SJCRH30 (cell line): ENCODE measurements around the gene F10. TPM values are rescaled to one million over a fixed set of nuclear protein-coding genes. Genes with fewer than 3 reads are reported as not detected.
"Not testable (repeated sequence)": the region's sequence is repeated elsewhere in the genome, so short reads cannot be mapped to it uniquely, and the experiment has no call there.

Experiments used
- DNase-seq, 2 experiments: peaks; one replicate each; pipeline ENCODE4 v3.0.0-alpha.2; 2015 to 2020
- H3K27ac ChIP-seq: fragments of 250-450 bp; sonication (Bioruptor Pico); 2 replicates; pipeline ENCODE4 v1.5.1; 2020; ENCODE audit warnings: mild to moderate bottlenecking, moderate library complexity
- H3K27me3 ChIP-seq: fragments of 250-450 bp; sonication (Bioruptor Pico); 2 replicates; pipeline ENCODE4 v1.5.1; 2020; ENCODE audit warnings: mild to moderate bottlenecking, moderate library complexity
- H3K36me3 ChIP-seq: fragments of 250-450 bp; sonication (Bioruptor Pico); 2 replicates; pipeline ENCODE4 v1.5.1; 2020; ENCODE audit warnings: mild to moderate bottlenecking, moderate library complexity
- H3K4me1 ChIP-seq: fragments of 250-450 bp; sonication (Bioruptor Pico); 2 replicates; pipeline ENCODE4 v1.5.1; 2020; ENCODE audit warnings: mild to moderate bottlenecking, moderate library complexity
- H3K4me3 ChIP-seq: fragments of 250-450 bp; sonication (Bioruptor Pico); 2 replicates; pipeline ENCODE4 v1.5.1; 2020; ENCODE audit warnings: mild to moderate bottlenecking, moderate library complexity
- H3K9me3 ChIP-seq: fragments of 250-450 bp; sonication (Bioruptor Pico); replicated peaks from 2 replicates; pipeline ENCODE4 v1.5.1; 2020; ENCODE audit warnings: mild to moderate bottlenecking, moderate library complexity
- total RNA-seq: library from RNA; depleted of rRNA; stranded (reverse); fragments of >200 nt; shearing (Covaris generic); gene quantifications from 2 replicates; pipeline ENCODE4 v1.2.3, GENCODE V29; 2014; rRNA removed

The F10 gene
- total RNA-seq = 0.16 and 0.56 TPM in 2 replicates

DNA sequence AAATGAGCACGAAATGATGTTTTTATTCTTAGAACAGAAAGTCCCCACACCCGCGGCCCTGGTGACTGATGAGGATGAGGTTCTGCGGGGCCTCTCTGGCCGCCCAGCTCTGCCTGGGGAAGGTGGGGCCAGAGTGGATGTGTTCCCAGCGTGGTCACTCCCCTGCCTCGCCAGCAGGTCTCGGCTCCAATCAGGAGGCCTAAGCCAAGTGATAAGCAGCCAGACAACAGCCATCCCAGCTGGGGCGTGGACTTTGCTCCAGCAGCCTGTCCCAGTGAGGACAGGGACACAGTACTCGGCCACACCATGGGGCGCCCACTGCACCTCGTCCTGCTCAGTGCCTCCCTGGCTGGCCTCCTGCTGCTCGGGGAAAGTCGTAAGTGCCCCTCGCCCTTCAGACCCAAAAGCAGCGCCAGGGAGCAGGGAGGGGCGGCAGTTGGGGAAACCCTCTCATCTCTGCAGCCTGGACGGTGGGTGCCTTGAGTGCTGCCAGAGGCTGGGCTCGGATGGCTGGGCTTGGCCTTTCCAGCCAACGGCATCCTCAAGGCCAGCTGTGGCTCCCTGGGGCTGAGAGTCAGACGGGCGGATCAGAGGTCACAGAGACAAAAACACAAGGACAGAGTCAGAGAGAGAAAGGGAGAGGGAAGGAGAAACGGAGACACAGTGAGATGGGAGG is at the start of gene F10:
TSS of gene F10 (plus strand) at position 250 of the 676 bp plus-strand sequence. CDS start at position 307, 57 bp downstream.
- Histone ChIP-seq H3K4me3 (peak within 1 kb of the TSS; percentile 7), H3K4me1 (no peaks in the 10 kb centered on the region), H3K27me3 (no peaks in the 10 kb centered on the region), H3K36me3 (no peaks in the 10 kb centered on the region), H3K9me3 (no peaks in the 10 kb centered on the region), H3K27ac (no peak within 1 kb of the TSS)
- peak; percentile 47 to 57 for DNase-seq

DNA sequence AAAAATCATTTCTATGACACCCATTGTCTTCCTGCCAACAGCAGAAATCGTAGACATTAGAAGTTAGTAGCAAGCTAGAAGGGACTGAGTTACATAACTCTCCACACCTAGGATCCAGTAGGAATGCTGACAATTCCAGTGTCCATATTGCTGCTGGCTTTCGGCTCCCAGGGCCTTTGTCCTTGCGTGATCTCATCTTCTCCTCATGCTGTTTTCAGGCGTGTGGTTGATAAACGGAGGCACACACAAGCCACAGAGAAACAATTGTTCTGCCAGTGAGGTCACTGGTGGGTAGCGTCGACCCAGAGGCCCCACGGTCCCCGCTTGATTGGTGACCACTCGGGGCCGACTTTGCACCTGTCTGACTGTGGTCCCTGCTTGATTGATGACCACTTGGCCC is 48.7 kb upstream of the F10 start:
- H3K27ac ChIP-seq = no peak overlapping the region
- H3K36me3 ChIP-seq = no peaks in the 10 kb centered on the region

DNA sequence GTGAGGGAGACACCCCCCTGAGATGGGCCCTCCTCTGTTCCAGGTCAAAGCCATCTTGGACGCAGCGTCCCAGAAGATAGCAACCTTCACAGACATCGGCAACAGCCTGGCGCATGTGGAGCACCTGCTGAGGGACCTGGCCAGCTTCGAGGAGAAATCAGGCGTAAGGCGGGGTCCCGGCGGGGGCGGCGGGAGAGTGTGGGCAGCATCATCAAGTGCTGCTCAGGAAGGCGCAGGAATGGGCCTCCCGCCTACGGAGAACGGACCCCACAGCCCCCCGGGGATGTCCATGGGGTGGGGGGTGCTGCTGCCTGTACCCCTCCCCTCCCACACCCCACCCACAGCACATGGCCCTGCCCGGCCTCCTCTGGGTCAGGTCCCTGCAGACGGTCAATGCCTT is 48.2 kb upstream of the F10 start:
- Histone ChIP-seq H3K27me3 (no peaks in the 10 kb centered on the region), H3K36me3 (no peaks in the 10 kb centered on the region), H3K27ac (no peak overlapping the region), H3K4me3 (no peak overlapping the region), H3K9me3 (no peaks in the 10 kb centered on the region), H3K4me1 (no peaks in the 10 kb centered on the region)
- no peak for DNase-seq

More for the DNA sequence above, 48.7 kb upstream of the F10 start:
- DNase-seq = no peak
- H3K4me1 ChIP-seq = no peaks in the 10 kb centered on the region
- no peaks in the 10 kb centered on the region for H3K27me3 ChIP-seq
- no peaks in the 10 kb centered on the region for H3K9me3 ChIP-seq
- no peak overlapping the region for H3K4me3 ChIP-seq

- Histone ChIP-seq H3K36me3 (no peaks in the 10 kb centered on the region), H3K4me1 (no peaks in the 10 kb centered on the region), H3K4me3 (no peak overlapping the region), H3K27me3 (no peaks in the 10 kb centered on the region), H3K27ac (no peak overlapping the region), H3K9me3 (no peaks in the 10 kb centered on the region)
- DNase-seq = no peak
Observed at GRCh38 chr13:113074876-113075275, 47.7 kb upstream of the F10 start.

- H3K27me3 ChIP-seq = no peaks in the 10 kb centered on the region
- no peaks in the 10 kb centered on the region for H3K9me3 ChIP-seq
- no peaks in the 10 kb centered on the region for H3K36me3 ChIP-seq
- H3K4me3 ChIP-seq = no peak overlapping the region
- no peaks in the 10 kb centered on the region for H3K4me1 ChIP-seq
- no peak for DNase-seq
- no peak overlapping the region for H3K27ac ChIP-seq
Observed at GRCh38 chr13:113075711-113076110, 46.9 kb upstream of the F10 start.

DNA sequence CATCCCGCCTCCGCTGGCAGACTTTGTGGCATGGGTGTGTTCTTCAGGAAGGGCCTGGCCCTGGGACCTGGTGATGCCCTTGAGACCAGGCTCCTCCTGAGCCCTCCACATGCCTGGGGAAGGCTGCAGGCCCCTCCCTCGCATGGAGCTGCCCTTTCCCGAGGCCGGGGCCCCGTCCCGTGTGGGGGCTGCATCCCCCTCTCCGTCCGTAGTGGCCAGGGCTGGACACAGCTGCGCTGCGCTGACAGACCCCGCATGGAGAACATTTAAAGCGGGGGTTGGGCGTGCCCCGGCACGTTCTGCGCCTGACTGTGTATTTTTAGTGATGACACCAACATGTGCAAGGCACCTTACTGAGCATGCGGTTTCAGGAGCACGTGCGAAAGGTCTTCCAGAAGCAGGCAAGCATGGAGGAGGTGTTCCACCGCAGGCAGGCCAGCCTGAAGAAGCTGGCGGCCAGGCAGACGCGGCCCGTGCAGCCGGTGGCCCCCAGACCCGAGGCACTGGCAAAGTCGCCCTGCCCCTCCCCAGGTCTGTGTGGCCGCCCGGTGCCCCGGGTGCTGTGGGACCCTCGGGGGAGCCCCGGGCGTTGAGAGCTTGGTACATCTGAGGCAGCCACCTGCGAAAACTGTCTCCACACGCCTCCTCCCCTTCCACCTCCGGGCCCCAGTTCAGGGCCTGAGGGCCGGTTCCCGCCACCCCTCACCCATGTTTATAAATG is 45.8 kb upstream of the F10 start:
- H3K9me3 ChIP-seq = no peaks in the 10 kb centered on the region
- no peaks in the 10 kb centered on the region for H3K4me1 ChIP-seq
- H3K27ac ChIP-seq = no peak overlapping the region
- H3K4me3 ChIP-seq = no peak overlapping the region
- no peaks in the 10 kb centered on the region for H3K36me3 ChIP-seq
- no peaks in the 10 kb centered on the region for H3K27me3 ChIP-seq
- no peak for DNase-seq

DNA sequence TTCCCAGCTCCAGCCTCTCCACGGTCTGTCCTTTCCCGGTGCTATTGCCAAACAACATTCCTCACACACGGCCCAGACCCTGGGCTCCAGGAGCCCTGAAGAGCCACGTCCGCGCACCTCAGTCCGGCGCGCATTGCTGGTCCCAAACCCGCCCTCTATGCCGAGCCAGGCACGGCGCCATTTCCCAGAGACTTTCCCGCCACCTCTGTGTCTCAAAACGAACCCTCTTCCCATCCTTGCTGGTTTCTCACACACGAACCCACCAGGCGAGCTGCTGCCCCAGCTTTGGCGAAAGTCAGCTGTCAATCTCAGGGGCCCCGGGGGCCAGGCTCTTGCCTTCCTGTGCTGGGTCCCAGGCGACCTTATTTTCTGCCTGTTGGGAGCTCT is 45.0 kb upstream of the F10 start:
- H3K27me3 ChIP-seq = no peaks in the 10 kb centered on the region
- no peak overlapping the region for H3K4me3 ChIP-seq
- no peaks in the 10 kb centered on the region for H3K36me3 ChIP-seq
- no peaks in the 10 kb centered on the region for H3K4me1 ChIP-seq
- H3K27ac ChIP-seq = no peak overlapping the region
- DNase-seq = no peak
- no peaks in the 10 kb centered on the region for H3K9me3 ChIP-seq

DNA sequence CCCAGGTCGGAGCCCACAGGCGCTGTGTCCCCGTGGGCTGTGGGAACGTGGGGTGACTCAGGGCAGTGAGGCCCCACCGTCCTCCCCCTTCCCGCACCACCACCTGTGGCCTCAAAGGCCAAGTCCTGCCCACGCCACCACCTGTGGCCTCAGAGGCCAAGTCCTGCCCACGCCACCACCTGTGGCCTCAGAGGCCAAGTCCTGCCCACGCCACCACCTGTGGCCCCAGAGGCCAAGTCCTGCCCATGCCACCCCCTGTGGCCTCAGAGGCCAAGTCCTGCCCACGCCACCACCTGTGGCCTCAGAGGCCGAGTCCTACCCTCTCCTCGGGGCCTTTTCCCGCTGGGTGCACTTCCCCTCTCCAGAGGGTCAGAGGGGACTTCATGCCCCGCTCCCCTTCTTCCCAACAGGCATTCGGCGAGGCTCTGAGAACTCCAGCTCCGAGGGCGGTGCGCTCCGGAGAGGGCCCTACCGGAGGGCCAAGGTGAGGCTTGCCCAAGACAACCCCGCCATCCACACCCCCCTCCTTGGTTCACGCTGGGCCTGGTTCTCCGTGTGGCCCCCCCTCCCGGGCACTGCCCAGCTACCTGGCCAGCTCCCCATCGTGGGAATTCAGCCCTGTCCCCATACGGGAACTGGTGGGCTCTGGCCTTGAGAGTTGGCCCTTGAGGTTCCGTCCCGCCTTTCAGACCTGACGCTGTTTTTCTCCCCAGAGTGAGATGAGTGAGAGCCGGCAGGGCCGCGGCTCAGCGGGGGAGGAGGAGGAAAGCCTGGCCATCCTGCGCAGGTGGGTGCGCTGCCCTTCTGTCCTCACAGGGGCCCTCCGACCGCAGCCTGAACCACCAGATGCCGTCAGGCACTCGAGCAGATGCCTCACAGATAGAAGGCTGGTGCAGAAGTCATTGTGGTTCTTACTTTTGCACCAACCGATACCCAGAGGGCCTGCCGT is 44.4 kb upstream of the F10 start:
- Histone ChIP-seq H3K9me3 (no peaks in the 10 kb centered on the region), H3K4me1 (no peaks in the 10 kb centered on the region), H3K4me3 (no peak overlapping the region), H3K36me3 (no peaks in the 10 kb centered on the region), H3K27ac (no peak overlapping the region), H3K27me3 (no peaks in the 10 kb centered on the region)
- no peak for DNase-seq

GRCh38 chr13:113078902-113079780 is 43.5 kb upstream of the F10 start:
- Histone ChIP-seq H3K9me3 (no peaks in the 10 kb centered on the region), H3K4me1 (no peaks in the 10 kb centered on the region), H3K27me3 (no peaks in the 10 kb centered on the region), H3K4me3 (no peak overlapping the region), H3K27ac (no peak overlapping the region), H3K36me3 (no peaks in the 10 kb centered on the region)
- no peak for DNase-seq

DNA sequence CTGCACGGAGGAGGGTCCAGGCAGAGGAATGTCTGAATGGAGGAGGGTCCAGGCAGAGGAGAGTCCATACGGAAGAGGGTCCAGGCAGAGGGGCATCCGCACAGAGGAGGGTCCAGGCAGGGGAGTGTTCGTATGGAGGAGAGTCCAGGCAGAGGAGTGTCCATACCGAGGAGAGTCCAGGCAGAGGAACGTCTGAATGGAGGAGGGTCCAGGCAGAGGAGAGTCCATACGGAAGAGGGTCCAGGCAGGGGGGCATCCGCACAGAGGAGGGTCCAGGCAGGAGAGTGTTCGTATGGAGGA is 42.9 kb upstream of the F10 start:
- not testable (repeated sequence) for DNase-seq, H3K4me3 ChIP-seq, H3K9me3 ChIP-seq, H3K27ac ChIP-seq, H3K4me1 ChIP-seq, H3K36me3 ChIP-seq, H3K27me3 ChIP-seq

DNA sequence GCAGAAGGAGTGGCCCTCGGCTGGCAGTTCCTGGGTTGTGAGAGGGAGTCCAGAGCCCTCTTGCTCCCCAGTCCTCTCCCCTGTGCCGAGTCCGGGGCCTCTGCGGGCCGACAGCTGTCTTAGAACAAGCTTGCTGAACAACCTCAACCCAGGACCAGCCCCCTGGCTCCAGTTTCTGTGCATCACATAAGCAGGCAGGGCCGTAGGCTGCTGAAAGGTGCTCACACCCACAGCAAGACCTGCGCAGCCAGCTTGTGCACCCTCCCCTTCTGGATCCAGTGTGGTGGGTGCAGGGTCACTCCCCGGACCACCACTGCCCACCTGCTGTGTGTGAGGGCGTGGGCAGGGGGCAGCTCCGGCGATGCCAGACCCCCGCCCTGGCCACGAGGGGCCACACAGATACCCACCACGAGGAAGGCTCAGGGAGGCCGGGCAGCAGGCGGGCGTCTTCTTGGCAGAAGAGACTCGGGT is 42.2 kb upstream of the F10 start:
- Histone ChIP-seq H3K9me3 (no peaks in the 10 kb centered on the region), H3K4me3 (no peak overlapping the region), H3K36me3 (no peaks in the 10 kb centered on the region), H3K27ac (no peak overlapping the region), H3K27me3 (no peaks in the 10 kb centered on the region), H3K4me1 (no peaks in the 10 kb centered on the region)
- no peak for DNase-seq

DNA sequence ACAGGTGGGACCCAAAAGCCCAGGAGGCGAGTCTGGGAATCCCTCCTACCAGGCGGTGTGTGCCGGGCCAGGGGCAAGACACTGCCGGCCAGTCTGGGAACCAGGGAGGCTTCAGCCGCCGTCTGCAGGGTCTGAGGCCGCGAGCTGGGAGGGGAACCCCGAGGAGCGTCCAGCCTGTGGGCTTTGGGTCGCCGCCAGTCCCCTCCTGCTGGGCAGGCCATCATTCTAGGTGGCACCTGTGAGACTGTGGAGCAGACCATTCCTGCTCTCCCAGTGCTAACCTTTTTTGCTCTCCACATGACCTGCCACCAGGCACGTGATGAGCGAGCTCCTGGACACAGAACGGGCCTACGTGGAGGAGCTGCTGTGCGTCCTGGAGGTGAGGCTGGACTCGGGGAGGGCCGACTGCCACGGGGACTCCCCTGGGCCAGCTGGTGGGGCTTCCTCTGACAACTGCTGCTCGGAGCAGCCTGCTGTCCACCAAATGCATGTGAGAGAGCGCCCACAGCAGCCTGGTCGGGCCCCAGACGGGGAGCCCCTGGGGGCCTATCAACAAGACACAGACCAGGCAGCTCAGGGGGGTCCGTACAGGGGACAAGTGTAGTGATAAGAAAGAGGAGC is 41.6 kb upstream of the F10 start:
- no peaks in the 10 kb centered on the region for H3K9me3 ChIP-seq
- H3K27me3 ChIP-seq = no peaks in the 10 kb centered on the region
- H3K4me1 ChIP-seq = no peaks in the 10 kb centered on the region

DNA sequence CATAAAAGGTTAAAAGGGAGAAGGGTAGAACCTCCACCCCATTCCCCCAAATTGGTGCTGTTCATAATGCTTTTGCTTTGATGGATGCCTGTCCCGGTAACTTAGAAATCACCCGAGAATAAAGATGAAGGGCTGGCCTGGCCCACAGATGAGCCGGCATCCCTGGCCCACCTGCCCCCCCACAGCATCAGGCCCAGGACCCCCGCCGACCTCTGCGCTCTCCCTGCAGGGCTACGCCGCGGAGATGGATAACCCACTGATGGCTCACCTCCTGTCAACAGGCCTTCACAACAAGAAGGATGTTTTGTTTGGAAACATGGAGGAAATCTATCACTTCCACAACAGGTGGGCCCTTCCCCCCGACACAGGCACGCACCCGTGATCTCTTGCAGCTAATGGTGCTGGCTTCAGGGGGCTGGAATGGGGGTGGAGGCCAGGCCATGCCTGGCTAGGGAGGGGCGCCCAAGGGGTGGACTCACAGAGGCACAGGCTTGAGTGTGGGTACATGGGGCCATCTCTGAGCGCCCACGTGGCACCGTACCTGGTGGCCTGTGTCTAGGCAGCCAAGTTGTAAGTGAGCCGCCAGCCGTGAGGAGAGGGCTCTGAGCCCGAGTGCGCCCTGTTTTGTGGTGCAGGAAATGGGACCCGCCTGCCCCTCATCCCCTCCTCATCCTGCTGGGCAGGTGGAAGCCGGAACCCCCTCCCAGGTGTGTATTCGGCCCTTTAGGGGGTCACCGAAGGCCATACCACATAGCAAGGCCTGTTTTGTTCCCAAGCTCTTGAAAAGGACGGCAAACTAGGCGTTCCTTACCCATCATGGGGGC is 40.2 kb upstream of the F10 start:
- no peak overlapping the region for H3K4me3 ChIP-seq
- no peaks in the 10 kb centered on the region for H3K27me3 ChIP-seq
- no peaks in the 10 kb centered on the region for H3K36me3 ChIP-seq
- no peak overlapping the region for H3K27ac ChIP-seq
- H3K4me1 ChIP-seq = no peaks in the 10 kb centered on the region
- DNase-seq = no peak
- H3K9me3 ChIP-seq = no peaks in the 10 kb centered on the region

More for the DNA sequence above, 41.6 kb upstream of the F10 start:
- H3K4me3 ChIP-seq = no peak overlapping the region
- no peak overlapping the region for H3K27ac ChIP-seq
- DNase-seq = no peak
- no peaks in the 10 kb centered on the region for H3K36me3 ChIP-seq
